HG03342 (cell line): Measurements from ENCODE around the gene BTG1.

Experiments used
- ATAC-seq: cut with Tn5 transposase; IDR thresholded peaks from one replicate; pipeline ENCODE4 v1.9.1; 2021; ENCODE audit warnings: mild to moderate bottlenecking, moderate library complexity; ENCODE audit not compliant: unreplicated experiment

The BTG1 gene, protein sequence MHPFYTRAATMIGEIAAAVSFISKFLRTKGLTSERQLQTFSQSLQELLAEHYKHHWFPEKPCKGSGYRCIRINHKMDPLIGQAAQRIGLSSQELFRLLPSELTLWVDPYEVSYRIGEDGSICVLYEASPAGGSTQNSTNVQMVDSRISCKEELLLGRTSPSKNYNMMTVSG

DNA sequence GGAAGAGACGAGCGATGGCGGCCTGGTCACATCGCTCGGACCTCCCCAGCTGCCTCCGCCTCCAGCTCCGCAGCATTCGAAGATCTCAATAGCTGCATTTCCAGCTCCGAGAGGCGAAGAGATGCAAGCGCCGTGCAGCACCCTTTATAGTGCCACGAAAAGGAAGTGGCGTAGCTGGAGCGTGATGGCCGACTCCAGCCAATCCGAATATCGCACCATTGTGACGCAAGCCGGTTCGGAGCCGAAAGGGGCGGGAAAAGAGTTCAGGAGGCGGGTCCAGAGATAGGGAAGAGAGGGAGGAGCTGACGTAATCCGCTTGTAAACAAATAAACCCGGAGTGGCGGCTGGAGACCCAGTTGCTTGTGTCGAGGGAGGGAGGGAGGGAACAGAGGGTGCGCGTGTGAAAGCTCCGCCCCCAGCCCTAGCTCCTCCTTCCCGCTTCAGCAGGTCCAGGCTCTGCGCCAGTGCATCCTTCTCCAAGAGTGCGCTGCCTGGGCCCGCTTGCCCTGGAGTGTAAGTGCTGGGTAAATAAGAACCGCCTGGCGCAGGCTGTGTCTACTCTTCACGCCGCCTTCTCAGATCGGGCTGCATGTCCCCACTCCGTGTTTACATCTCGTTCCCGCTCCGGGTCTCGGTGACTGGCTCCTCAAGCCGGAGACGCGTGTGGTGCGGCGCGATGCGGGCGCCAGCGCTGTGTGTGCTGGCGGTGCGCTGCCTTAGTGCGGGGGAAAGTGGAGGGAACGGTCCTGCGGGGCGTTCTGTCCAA lies at the start of gene BTG1:
Gene BTG1 (minus strand): TSS at position 116 of the 766 bp plus-strand sequence. CDS start 311 bp downstream, outside the sequence.
- ATAC-seq = peak; percentile 73

DNA sequence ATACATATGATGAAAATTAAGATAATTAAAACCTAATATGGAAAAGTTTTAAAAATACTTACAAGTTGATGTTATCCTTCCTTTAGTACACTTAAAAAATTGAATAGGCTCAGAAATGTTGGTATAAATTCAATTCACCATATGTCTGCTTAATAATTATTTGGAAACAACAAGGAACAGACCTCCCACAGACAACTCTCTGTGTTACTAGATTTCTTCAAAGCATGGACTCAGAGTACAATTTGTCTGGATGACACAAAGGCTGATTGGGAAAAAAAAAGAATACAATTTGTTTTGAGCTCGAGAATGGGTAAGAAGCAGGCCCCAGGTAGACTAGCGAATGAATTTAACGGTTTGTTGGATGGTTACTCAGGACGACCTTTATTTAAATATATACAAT lies 48.9 kb upstream of the BTG1 start:
- ATAC-seq = no peak

DNA sequence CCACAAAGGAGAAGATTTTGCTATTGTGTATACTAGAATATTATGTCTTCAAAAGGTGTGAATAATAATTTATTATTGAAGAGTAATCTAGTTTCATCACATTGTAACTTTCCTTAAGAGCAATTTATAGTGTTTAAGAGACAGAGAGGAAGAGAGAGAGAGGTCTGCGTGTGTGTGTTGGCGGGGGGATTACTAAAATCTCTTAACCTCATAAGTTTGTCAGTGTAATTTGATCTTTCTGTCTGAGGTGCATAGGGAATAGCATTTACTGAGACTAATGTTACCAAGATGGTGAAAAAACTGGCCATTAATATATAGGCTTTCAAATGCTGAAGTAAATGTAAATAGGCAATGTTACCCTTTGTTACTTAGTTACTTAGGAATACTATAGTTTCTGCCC lies 48.2 kb upstream of the BTG1 start:
- ATAC-seq = no peak

DNA sequence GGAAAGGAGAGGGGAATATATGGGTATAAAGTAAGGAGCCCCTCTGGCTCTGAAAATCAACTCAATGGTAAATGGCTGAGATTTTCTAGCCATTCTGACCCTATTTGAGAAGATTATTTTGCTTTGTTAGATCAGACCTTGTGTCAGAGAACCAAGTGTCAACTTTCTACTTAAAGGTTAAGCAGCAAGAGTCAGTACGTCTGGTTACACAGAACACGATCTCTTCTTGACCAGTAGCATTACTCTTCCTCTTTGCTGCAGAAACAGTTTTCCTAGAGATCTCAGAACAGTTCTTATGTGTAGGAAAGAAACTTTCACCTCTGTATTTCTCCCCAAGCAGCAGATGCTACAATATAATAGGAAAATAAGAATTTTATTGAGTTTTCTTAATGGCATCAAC lies 47.4 kb upstream of the BTG1 start:
- ATAC-seq = no peak

DNA sequence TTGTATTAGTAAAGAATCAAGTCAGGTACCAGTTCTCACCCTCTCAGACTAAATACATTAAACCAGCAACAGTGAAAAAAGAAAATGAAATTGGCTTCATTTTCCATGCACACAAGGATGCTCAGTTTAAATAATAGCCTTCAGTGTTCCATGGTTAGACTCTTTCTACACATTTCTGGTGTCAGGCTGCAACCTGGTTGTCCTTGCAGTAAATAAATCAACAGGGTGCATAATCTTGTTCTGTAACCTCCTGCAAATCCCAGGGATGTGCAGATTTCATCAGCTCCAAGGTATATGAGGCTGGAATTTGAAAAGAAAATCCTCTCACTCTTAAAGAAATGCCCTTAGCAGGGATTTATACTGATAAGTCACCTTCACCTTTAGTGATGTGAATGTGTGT lies 46.7 kb upstream of the BTG1 start:
- no peak for ATAC-seq

DNA sequence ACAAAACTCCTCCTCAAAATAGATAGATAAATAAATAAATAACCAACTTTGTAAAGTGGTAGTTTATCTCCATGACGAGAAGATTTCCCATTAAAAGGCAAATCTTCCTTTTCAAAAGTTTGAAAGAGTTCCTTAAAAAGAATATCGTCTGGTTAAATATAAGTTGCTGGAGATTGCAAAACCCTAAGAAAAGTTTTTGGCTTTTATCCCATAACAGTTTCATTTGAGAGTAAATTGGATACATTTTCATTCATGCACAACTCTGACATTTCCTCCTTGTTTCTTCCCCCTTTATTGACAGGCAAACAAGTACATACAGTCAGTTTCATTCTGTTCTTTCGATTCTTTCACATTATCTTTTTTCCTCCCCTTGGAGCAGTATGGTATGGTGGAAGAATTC lies 45.4 kb upstream of the BTG1 start:
- no peak for ATAC-seq

DNA sequence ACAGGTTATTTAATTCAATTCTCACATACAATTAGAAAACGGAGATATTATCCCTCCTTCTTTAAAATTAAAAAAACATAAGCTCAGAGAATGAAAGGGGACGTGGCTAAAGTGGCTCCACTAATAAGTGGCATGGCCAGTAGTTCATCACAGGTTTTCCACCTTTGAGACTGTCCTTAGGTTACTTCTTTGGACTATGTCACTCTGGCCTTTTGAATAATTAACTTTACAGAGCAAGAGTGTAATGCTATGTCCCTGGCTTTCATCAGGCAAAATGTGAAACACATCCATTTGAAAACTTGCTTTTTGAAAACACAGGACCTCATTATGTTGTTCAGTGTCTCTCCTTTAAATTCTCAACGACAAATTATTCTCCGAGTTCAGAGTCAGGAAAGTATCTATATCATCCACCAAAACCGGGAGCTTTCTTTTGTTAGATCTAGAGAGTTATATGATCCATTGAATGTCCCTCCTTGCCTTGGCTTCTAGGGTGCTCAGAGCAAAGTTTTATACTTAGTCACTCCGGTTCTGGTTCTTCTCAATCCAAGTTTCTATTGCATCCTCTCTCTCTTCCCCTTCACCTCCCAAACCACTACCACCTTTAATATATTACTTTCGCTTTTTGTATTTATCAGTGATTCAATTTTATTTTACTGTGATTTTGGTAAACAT lies 43.0 kb upstream of the BTG1 start:
- ATAC-seq = no peak

DNA sequence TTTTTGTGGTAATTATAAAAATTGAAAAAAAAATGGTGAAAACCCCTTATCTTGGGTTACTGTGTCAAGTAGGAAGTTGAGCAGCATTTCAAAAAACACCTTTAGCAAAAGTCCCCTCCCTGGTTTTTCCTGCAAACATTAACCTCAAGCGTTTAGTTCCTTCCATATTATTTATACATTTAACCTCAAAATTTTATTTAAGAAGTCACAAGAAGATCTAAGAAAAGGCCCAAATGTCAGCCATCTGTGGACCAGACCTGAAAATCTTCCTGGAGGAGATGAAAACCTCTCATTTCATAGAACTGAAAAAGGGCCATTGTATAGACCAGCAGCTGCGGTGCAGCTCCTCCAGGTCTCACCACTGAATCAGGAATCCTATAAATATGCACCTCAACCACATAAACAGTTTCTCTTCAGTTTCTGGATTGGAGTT lies 40.4 kb upstream of the BTG1 start:
- no peak for ATAC-seq

DNA sequence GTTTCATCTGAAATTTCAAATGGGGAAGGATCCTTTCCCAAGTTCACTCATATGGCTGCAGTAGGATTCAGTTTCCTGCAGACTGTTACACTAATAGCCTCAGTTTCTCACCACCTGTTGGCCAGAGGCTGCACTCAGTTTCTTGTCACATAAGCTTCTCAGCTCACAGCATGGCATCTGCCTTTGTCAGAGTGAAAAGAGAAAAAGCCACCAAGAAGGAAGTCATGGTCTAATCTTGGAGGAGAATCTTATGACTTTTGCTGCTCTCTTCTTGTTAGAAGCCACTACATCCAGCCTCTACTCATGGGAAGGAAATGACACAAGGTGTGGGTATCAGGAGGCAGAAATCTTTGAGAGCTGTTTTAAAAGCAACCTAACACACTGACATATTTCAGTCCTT lies 39.4 kb upstream of the BTG1 start:
- peak; percentile 57 for ATAC-seq

DNA sequence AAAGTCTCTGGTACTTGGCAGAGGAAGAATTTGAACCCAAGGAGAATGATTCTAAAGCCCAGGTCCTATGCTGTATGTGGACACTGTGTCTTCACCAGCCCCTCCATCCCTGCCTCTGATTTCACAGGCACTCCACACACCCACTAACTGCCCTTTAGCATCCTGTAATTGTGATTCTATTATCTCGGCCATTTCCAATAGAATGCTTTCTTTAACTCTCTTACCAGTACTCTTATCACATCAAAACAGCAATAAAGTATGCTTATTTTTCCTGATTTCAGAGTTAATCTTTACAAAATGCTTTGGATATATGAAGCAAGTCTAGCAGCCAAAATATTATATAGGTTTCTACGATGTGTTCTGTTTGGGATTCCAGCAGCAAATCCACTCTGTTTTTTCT lies 37.9 kb upstream of the BTG1 start:
- no peak for ATAC-seq

DNA sequence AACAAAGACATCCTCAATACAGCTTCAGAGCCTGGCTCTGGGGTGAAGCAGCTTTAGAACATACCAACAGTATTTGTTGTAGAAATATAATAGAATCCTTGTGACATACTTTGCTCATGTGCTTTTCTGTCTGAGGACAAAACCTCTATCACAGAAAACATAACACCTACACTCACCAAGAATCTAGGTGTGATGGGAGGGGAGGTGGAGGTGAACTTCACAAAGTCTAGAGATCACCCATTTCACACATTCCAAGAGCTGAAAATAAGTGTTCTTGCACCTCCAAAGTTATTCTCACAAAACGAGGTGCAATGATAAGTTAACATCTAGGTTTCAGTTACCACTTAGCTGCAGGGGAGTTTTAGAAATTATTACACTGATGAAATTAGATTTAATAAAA lies 32.7 kb upstream of the BTG1 start:
- ATAC-seq = no peak

DNA sequence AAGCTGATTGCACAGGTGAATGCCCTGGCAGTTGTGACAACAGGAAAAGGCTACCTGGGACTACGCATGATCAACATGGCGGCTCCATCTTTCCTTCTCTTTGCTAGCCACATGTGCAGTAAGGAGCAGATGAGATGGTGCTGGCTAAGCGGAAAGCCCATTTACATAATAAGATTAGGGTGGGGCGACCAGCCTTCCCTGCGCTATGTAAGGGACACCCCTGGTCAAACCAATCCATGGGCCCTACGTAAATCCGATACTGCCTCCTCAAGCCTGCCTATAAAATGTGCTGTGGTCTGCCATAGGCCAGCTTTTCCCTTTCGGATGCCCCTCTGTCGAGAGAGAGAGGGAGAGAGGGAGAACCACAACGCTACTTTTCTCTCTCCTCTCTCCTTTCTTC lies 31.0 kb upstream of the BTG1 start:
- ATAC-seq = no peak

DNA sequence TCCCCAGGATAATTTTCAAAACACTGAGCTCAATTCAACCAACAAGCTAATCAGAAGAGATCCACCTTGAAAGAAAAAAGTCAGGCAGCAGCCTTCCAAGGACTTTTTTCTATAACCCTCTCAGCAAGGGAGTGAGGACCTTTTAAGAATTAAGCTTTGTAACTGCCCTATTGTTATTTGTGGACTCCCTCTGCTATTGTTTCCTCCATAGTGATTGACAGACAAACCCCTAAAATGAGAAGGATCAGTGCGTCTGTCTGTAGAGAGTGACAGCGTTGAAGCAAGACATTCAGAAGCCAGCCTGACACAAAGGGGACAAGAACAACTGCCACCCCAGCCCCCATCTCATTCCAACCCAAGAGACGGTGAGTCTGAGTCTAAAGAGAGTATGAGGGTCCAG lies 30.3 kb upstream of the BTG1 start:
- no peak for ATAC-seq

DNA sequence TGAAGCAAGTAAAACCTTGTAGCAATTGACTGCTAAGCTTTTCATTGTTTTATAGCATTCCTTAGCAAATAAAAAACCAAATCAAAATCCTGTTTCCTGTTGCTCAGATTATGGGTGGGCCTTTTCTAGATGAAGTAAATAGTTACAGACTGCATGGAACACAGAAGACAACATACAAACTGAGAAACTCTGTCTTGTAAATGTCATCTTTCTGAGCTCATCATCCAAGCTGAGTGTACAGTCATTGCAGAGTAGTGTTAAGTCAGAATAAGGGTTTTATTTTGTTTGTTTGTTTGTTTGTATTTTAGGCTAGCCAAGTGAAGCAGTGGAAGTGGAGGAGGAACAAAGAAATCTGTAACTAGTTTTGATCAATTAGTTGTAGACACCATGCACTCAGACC lies 24.4 kb upstream of the BTG1 start:
- no peak for ATAC-seq

DNA sequence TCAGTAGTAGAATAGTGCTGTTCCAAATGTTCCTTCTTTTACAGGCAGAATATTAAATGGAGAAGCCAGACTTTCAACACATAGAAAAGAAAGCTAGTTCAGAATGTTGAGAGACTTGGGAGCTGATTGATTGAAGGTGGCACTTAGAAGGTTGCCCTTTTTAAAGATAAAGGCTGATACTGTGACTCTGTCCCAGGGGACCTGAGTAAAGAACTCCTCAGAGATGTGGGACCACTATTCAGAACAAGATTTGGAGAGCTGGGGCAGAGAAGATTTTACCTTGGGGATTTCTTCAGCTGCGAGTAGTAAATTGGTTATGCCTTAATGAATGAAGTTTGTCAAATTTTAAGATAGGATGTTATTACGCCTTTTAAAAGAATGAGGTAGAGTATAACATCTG lies 21.4 kb upstream of the BTG1 start:
- ATAC-seq = no peak

DNA sequence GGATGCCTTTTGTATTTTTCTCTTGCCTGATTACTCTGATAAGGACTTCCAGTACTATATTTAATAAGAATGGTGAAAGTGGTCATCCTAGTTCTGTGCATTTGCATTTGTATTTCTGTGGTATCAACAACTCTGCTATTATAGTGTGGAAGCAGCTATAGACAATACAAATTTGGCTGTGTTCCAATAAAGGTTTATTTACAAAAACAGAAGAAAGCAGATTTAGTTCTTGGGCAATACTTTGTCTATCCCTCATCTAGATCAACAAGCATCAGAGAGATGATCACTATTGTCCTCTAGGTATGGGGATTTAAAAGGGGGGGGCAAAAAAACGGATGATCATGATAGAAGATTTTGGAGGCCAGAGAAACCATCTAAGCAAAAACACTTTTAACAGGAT lies 19.1 kb upstream of the BTG1 start:
- ATAC-seq = no peak

DNA sequence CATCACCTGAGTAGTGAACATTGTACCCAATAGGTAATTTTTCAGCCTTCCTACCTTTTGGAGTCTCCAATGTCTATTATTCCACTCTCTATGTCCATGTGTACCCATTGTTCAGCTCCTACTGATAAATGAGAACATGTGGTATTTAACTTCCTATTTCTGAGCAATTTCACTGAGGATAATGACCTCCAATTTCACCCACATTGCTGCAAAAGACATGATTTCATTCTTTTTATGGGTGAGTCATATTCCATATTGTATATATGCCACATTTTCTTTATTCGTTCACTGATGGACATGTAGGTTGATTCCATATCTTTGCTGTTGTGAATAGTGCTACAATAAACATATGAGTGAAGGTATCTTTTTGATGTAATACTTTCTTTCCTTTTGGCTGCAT lies 16.4 kb upstream of the BTG1 start:
- no peak for ATAC-seq

DNA sequence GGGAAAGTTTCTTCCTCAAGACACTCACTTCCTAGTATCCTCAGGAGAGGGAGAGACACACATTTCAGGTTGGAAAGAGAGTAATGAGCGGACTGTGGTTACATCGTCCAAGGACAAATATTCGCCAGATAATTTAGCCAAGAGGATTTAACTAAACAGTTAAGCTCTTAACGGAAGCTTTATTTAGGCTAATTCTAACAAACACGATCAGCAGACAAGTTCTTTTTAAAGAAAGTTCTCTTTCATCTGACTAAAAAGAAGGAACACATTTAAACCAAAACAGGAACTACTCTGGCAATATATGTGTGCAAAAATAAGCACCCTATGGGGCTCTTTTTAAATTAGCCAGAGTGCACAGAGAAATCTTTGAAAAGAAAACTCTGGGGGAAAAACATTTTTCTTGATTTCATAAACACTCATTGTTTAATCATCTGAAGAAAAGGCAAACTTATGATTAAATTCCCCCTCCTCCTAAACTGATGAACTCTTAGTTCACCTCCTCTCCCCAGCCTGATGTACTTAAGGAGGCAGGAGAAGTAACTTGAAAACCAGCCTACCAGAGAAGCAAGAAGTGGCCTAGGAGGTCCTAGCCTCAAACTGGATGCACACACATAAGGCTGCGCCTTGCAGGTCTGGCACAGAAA lies 13.3 kb upstream of the BTG1 start:
- peak; percentile 45 for ATAC-seq

DNA sequence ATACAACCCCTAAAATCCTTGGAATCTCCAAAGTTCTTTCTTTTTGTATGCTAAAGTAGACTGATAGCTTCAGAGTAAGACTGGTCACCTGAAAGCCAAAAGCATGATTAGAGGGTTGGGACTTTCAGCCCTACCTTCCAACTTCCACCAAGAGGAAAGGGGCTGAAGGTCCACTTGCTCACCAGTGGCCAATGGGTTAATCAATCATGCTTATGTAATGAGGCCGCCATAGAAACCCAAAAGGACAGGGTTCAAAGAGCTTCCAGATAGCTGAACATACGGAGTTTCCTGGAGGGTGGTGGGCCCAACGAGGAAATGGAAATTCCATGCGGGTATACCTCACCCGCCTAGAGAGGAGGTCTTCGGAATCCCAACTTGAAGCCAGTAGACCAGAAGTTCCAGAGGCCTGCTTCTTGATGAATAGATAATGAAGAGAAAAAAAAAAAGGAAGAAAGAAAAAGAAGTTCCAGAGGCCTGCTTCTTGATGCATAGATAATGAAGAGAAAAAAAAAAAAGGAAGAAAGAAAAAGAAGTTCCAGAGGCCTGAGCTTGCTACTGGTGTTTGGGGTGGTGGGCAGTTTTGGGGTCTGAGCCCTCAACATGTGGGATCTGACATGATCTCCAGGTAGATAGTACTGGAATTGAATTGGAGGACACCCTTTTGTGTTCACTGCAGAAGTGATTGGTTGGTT lies 11.2 kb upstream of the BTG1 start:
- no peak for ATAC-seq

DNA sequence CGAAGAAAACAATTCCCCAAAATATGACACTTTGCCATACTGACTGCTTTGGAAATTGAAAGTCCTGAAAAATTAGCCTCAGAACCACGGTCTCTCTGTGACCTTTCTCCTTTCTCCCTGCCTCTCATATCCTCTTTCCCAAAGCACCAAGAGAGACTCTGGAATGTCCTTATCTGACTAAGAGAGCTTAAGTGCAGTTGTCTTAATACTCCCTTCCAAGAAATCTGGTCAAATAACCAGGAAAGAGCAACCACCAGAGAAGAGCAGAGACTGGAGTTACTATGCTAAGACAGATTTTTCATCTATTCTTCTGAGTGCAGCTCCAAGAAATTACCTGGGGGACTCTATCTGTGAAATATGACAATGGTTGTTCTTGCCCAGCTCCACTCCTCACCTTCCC lies 10.5 kb upstream of the BTG1 start:
- ATAC-seq = no peak

DNA sequence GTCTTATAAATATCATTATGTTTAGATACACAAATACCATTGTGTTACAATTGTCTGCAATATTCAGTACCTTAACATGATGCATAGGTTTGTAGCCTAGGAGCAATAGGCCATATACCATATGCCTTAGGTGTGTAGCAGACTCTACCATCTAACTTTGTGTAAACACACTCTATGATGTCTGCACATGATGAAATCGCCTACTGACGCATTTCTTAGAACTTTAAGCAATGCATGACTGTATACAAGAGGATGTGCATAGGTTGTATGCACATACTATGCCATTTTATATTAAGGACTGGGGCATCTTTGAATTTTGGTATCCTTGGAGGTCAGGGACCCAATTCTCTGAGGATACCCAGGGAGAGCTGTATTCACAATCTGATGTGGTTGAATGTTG lies 10.1 kb upstream of the BTG1 start:
- no peak for ATAC-seq
